ENCODE measurements around the gene CATSPERZ. TPM values are rescaled to one million over a fixed set of nuclear protein-coding genes. Genes with fewer than 3 reads are reported as not detected.

CATSPERZ gene
- total and polyA plus RNA-seq, 2 donors (not counting 3 experiments of a cell fraction or from before 2014, with no cell fraction given): 0.11 TPM; not detected in 1

DNA sequence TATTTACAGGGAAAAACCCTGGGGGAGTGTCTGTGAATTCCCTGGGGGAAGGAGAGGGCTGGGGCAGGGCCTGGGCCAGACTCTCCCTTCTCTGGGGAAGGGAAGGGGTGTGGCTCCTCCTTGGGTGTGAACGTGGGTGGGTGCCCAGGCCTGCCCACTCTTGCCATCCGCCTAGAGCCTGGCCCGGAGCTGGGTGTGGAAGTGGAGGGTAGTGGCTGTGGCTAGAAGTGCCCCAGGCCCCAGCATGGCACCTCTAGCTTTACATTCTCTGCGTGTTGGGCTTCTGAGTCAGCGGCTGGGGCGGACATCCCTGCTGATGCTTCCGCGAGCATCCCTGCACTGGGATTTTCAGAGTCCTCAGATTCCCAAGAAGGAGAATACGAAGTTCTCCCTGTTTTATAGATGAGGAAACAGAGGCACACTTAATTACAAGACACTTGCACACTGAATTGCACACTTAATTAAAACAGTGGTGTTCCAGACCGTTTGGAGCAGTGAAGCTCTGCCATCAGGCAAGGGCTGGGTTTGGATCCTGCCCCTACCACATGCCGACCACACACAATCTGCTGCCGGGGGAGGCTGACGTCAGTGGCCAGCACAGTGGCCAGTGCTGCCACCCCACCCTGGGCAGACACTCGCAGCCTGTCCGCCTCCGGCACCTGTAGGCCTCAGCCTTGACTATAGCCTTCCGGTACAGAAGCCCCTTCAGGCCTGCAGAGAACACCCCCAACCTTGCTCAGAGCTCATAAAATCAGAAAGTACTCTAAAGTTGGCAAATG is 23.3 kb upstream of the CATSPERZ start:
- no peak overlapping the region for H3K9ac ChIP-seq (replicated peaks; ENCODE audit: extremely low read depth, insufficient read depth, low read length)
- ChIA-PET POLR2A (no interaction called here), CTCF (interaction anchor here (0.6 to 4.4 kb wide), 3 partner anchors 24 to 1467 kb away, joined by 3 to 20 read pairs (median 3); partner anchors contain the start of gene CATSPERZ)

More for the DNA sequence above, 23.3 kb upstream of the CATSPERZ start:
- Histone ChIP-seq H2AFZ (ENCODE audit: low read depth, low read length) (no peak overlapping the region), H3K36me3 (ENCODE audit: control insufficient read depth in 2 of 2, extremely low read depth in 1 of 2, insufficient read depth in 2 of 2, low read length in 2 of 2) (peaks cover 2 to 16% of the 10 kb centered on the region in 2 experiments), H4K20me1 (replicated peaks; ENCODE audit: control insufficient read depth, extremely low read depth, insufficient read depth, low read length) (no peaks in the 10 kb centered on the region), H3K27me3 (ENCODE audit: control insufficient read depth in 2 of 2, insufficient read depth in 2 of 2, low read length in 2 of 2) (no peaks in the 10 kb centered on the region), H3K4me1 (ENCODE audit: control insufficient read depth, extremely low read depth, insufficient read depth, low read length) (peaks cover under 1% of the 10 kb centered on the region), H3K4me2 (ENCODE audit: insufficient read depth, low read length) (no peak overlapping the region), H3K4me3 (replicated peaks in 1 of 3; ENCODE audit: insufficient read depth in 1 of 3, low read depth in 1 of 3, low read length in 3 of 3) (no peak overlapping the region), H3K9me3 (replicated peaks; ENCODE audit: control insufficient read depth, insufficient read depth, low read length) (no peaks in the 10 kb centered on the region), H3K9me1 (replicated peaks; ENCODE audit: control insufficient read depth, extremely low read depth, insufficient read depth, low read length) (no peaks in the 10 kb centered on the region), H3K79me2 (ENCODE audit: control insufficient read depth, insufficient read depth, low read length) (no peaks in the 10 kb centered on the region), H3K27ac (ENCODE audit: insufficient read depth, low read depth, low read length) (no peak overlapping the region)
- intact Hi-C loops (cut with micrococcal nuclease): no loop called here
- dilution Hi-C loops (cut with MboI; ENCODE audit: extremely low pct_ligation_motif_present, low sequenced_read_pairs): no loop called here
- BruUV-seq (replicated peaks): no TSS peak
- DNase-seq (ENCODE audit: low read depth, low spot score) (no peak), FAIRE-seq (no peak)
- no peak for TF ChIP-seq JUN (IDR thresholded peaks at IDR 0.05; ENCODE audit: borderline replicate concordance, insufficient read depth, insufficient read length, low read depth)
- no peak for TF ChIP-seq GATA2 (IDR thresholded peaks at IDR 0.05; ENCODE audit: insufficient read depth, insufficient read length, low read depth, low read length)
- TF ChIP-seq POLR2A (IDR thresholded peaks at IDR 0.05; ENCODE audit: low read depth, low read length): no peak
- TF ChIP-seq POLR2AphosphoS5 (IDR thresholded peaks at IDR 0.05; ENCODE audit: insufficient read depth, low read depth, low read length): no peak
- TF ChIP-seq FOS (IDR thresholded peaks at IDR 0.05; ENCODE audit: borderline replicate concordance, insufficient read depth, low read length): no peak
- TF ChIP-seq, protein P1, sequence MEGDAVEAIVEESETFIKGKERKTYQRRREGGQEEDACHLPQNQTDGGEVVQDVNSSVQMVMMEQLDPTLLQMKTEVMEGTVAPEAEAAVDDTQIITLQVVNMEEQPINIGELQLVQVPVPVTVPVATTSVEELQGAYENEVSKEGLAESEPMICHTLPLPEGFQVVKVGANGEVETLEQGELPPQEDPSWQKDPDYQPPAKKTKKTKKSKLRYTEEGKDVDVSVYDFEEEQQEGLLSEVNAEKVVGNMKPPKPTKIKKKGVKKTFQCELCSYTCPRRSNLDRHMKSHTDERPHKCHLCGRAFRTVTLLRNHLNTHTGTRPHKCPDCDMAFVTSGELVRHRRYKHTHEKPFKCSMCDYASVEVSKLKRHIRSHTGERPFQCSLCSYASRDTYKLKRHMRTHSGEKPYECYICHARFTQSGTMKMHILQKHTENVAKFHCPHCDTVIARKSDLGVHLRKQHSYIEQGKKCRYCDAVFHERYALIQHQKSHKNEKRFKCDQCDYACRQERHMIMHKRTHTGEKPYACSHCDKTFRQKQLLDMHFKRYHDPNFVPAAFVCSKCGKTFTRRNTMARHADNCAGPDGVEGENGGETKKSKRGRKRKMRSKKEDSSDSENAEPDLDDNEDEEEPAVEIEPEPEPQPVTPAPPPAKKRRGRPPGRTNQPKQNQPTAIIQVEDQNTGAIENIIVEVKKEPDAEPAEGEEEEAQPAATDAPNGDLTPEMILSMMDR (IDR thresholded peaks at IDR 0.05; ENCODE audit: extremely low read depth in 1 of 2, insufficient read depth in 1 of 2, low read depth in 1 of 2, low read length in 2 of 2): no peak
- TF ChIP-seq EZH2 (IDR thresholded peaks at IDR 0.05; ENCODE audit: borderline replicate concordance, low read depth, low read length, severe bottlenecking): no peak

Data from endothelial cell of umbilical vein (primary cell).